Fibroblast of skin of back (primary cell): ENCODE measurements around the gene ACAA2.

Experiments
- DNase-seq: peaks from one replicate; pipeline ENCODE4 v3.0.0-alpha.2; 2013

Gene ACAA2

DNA sequence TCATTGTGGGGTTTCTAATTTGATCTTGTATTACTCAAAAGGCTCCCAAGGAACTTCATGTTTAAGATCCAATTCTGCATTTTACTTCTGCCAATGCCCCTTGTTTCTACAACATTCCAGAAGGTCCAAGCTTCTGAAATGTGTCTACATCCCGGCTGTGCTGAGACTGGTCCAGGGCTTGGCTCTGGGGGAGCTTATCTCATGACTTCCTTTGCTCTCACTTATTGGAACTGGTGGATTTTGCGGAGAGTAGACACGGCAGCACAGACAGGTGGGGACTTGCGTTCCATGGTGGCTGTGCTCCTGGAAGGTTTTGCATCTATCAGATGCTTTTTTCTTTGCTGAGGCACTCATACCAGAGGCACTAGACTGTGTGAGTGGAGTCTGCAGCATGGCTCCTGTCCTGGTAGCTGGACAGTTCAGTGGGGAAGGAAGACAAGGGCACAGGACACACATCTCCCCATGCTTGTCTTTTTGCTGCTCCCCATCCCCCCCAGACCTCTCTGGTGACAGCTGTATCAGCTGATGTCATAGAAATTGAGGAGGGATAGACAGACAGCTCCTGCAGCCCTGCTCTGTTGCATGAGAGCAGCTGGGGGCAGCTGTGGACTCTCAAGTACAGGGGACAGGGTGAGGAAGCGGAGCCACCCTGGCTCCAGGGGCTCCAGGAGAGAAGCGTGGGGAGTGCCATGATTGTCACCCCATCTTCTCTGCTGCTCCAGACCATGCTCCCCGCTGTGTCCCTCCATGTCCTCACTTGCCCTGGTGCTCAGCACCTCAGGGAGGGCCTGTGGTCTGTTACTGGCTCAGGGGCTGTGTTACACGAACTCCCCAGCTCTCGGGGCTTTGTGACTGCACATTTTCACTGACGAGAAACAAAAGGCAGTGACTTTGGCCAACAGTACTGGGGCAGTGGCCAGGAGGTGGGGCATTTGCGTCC is 46.0 kb downstream of the ACAA2 start:
- DNase-seq, result no peak

DNA sequence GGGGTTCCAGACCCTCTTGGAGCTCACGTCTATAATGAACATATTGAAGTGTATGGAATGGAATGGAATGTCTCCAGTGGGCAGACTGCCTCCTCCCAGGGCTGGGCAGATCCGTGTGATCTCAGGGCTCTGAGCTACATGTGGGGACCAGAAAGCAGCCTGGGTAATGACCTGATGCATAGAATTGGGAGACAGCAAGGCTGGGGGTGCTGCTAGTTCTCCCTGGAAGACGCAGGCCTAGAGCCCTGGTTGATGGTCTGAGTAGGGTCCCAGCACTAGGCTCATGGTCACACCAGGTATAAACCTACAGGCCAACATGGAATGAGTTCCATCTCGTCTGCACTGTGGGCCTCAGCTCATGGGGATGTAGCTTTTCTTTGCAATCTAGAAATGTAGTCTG is 46.7 kb downstream of the ACAA2 start:
- no peak for DNase-seq

GRCh38 chr18:49764032-49764431 is 49.3 kb downstream of the ACAA2 start:
- DNase-seq, result peak; percentile 70

DNA sequence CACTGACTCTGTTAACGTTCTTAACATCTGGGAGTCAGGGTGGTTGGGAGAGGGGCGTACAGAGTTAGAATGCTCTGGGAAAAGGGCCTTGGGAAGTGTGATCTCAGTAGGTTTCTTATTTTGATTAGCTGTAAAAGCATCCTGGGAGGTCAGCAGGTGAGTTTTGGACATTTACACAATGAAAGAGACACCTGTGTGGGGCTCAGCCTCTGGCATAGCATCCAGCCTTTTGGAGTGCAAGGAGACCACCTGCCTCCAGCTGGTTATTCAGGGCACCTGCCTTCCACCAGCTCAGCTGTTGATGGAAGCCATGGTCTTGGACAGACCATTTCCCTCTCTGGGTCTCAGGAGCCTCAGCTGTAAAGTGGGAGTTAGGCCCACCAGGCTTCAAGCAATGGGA is 49.7 kb downstream of the ACAA2 start:
- no peak for DNase-seq

GRCh38 chr18:49762191-49763077 is 50.9 kb downstream of the ACAA2 start:
- no peak for DNase-seq

- DNase-seq, result no peak
Measured at GRCh38 chr18:49761771-49762170, 51.6 kb downstream of the ACAA2 start.

DNA sequence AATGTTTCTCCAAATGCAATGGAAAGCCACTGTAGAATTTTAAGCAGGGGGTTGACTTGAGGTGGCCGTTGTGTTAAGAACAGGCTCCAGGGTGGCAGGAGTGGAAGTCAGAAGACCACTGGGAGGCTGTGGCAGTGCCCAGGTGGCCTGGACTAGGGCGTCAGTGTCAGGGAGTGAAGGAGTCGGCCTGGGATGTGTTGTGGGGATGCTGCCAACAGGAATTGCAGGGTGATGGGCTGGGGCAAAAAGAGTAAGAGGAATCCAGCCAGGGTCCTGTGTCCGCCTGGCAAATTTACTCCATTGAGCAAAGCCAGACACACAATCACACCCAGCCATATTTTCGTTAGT is 55.1 kb downstream of the ACAA2 start:
- DNase-seq, result no peak

DNA sequence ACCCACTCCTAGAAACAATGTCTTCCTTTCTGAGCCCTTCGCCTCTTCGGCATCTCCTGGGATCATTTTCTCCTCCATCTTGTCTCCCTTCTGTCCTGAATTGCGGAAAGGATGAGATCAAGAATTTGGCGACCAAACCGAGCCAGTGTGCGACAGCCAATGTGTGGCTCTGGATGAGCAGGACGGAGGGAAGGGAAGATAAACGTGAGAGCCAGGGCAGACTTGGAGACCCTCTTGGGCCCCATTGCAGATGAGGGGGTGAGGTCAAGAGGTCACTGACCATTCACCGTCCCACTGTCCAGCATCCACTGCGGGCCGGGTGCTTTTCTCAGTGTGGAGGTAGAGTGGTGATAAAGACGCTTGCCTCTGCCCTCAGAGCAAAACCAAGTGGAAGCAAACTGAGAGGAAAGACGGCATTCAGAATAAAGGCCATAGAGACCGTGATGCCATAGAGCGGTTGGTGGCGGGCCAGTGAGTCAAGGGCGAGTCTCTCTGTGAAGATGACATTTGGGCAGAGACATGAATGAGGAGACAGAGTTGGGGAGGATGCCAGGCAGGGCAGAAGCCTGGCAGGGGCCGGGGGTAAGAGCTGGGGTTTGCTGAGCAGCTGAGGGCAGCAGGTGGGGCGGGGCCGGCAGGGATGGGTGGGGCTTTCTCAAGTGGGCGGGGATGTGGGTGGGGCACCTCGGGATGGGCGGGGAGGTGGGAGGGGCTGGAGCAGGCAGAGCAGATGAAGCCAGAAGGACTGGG is 55.6 kb downstream of the ACAA2 start:
- no peak for DNase-seq

- no peak for DNase-seq
Measured at GRCh38 chr18:49756671-49757362, 56.5 kb downstream of the ACAA2 start.

DNA sequence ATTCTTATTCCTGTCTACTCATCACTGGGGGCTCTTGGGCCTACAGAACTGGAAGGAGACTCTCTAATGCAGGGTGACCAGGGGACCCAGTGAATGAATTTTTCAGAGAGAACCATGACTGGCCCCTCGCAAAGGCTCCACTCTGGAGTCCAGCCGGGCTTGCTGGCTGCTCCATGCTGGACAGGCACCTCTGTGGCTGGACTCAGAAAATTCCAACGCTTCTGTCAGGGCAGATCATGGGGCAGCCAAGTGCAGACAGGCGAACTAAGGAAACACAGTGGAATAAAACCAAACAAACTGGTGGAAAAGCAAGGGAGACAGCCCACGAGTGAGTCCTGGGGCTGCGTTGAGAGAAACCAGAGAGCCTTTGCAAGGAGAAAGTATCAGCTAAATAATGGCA is 57.2 kb downstream of the ACAA2 start:
- no peak for DNase-seq

GRCh38 chr18:49755489-49755888 is 57.8 kb downstream of the ACAA2 start:
- no peak for DNase-seq

- no peak for DNase-seq
Measured at GRCh38 chr18:49754866-49755265, 58.5 kb downstream of the ACAA2 start.

GRCh38 chr18:49753643-49754042 is 59.7 kb downstream of the ACAA2 start:
- no peak for DNase-seq

DNA sequence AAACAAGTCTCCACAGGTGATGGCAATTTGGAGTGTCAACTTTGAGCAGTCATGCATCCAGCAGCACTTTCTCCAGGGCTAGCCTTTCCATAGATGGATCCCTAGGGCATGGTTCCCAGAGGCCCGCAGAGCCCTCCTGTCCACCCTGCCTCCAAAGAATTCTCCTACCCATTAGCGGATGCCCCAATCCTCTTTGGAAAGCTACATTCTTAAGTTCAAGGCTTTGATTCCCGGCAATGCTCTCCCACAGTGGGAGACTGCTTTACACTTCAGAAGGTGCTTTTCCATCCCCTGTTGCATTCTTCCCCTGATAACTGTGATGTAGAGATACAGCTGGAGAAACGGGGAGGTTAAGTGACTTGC is 61.3 kb downstream of the ACAA2 start:
- DNase-seq, result no peak

GRCh38 chr18:49751427-49752094 is 61.8 kb downstream of the ACAA2 start:
- DNase-seq, result no peak

- DNase-seq, result no peak
Measured at GRCh38 chr18:49749563-49749962, 63.8 kb downstream of the ACAA2 start.

- DNase-seq, result no peak
Measured at GRCh38 chr18:49747876-49748275, 65.5 kb downstream of the ACAA2 start.

DNA sequence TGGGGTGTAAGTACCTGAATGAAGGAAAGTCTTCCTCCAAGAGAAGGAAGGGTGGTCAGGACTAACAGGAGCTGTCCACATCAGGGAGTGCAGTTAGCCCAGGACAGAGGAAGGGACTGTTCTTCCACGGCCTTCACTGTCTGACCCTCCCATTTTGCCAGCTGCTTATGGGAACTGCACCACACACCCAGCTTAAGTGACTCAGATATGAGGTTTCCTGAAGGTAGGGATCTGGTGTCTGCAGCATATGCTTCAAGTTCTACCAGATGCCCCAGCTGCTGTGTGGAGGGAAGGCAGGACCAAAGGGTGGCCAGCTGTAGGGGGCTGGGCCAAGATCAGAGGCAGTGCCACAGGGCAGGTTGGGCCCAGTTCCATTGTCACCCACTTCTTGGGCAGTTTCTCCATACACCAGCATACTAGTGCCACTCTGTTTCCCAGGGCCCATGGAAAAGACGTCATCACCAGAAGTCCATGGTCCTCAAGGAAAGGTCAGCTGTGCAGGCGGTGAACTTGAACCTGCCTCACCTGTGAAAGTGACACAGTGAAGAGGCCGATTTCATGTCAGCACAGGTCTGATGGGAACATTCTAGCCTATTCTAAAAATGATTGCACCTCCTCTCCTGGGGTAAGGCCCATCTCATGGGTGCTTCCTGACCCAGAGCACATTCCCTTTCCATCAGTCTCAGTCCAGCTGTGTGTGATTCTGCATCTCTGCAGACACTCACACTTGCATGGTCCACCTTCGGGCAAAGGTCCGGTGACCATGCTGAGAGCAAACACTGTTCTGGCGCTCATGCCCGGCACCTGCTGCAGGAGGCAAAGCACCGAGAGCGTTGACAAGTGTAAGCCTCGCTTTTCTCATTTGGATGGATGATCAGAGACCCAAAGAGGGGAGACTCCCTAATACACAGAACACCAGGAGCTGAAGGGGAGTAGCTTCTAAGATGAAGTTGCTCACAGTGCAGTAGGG is 68.0 kb downstream of the ACAA2 start:
- DNase-seq, result no peak

GRCh38 chr18:49744376-49745008 is 68.8 kb downstream of the ACAA2 start:
- no peak for DNase-seq

GRCh38 chr18:49743117-49743567 is 70.2 kb downstream of the ACAA2 start:
- peak; percentile 31 for DNase-seq
